HG02884 (cell line): Measurements from ENCODE around the gene PPBP.
"Not testable (repeated sequence)": the region's sequence is repeated elsewhere in the genome, so short reads cannot be mapped to it uniquely, and the experiment has no call there.

ENCODE experiments used
- ATAC-seq: cut with Tn5 transposase; IDR thresholded peaks from one replicate; pipeline ENCODE4 v1.9.1; 2021; ENCODE audit warnings: mild to moderate bottlenecking, moderate library complexity; ENCODE audit not compliant: unreplicated experiment

Gene PPBP

DNA sequence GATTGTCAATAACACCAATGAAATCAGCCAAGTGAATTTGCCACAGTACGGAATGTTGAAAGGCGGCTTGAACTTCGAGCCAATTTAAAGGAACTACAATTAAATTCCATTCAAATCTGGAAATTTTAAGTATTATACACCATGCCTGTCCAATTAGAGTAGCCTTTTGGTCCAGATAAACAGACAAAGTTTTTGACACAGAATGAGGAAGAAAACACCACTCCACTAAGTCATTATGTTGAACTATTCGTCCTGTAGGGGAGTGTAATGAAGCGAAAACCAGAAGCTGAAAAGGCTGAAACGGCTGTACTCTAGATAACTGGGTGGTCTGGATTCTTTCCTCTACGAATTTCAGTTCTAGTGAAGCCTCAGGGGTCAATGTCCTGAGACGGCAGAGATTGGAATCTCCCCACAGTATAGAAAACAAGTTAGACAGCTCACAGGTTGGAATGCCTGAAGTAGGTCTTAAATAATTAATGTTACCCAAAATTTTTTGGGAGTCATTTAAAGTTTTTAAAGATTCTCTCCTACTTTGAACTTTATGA is 37.5 kb downstream of the PPBP start:
- not testable (repeated sequence) for ATAC-seq

DNA sequence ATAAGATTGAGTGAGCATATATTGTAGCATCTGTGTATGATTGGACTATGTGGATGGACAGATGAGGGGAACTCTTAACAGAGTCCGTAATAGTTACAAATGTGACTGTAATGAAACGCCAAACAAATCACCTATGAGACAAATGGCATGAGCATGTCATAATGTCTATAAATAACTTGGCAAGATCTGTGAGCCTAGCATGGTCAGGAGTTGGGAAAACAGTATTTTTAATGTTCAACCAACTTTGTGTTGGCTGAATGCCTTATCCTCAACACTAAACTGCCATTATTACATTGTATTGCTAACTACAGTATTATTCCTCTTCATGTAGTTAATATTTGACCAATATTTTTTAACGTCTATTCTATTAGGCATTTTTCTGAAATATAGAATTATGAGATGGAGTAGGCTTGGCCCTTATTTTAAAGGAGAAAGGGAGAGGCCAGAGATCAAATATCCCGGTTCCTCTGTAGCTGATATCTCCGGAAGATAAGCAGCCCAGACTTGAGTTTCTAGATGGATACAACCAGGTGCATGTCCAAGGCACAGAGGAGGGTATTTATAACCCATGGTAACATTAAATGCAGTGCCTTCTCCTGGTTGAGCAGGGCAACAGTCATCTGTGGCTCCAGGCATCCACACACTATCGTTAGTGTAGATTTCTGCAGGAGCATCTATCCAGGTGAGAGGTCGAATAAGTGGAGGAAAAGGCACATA is 38.8 kb downstream of the PPBP start:
- no peak for ATAC-seq

DNA sequence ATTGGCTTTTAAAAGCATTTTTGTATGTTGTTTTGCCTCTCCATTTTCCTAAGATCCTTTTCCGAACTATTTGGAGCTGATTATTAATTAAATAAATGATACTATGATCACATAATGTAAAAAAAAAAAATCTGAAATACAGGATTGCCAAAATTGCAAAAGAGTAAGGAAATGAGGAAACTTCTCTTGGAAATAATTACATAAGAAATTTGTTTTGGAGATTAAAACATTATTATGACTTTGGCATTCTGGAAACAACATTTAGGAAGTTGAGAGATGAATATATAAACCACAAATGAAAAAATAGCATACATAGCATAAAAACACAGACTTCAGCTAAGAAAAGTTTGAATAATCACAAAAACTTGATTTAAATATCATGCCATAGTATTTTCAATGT is 39.7 kb downstream of the PPBP start:
- no peak for ATAC-seq

DNA sequence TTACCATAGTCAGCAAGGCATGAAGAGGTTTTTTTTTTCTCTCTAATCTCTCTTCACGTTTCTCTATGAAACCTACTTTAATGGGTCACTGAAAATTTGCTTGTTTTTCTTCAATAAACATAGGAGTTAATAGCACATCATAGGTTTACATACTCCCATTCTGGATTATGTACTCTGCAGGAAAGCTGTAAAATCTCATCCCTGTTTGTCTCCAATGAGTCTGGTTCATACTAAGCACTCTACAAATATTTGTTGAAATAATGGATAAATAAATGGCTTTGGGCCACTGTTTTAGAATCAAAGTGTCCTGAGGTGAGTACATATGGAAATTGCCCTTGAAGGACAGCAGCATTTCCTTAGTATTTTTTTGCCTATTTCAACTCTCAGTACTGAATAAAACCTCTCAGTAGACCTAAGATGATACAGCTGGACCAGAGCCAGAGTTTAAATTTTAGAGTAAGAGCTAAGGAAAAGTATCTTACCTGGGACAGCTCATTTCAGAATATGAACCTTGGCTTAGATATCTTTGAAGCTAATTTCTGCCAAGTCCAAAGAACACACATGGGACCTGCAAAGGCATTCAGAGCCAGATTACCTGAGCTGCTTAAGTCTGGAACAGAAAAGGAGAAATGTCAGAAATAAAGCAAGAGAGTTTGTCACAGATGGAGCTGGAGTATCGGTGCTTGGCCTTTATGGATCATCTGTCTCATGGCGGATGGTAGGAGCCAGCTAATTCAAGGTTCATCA is 40.6 kb downstream of the PPBP start:
- ATAC-seq, result no peak

DNA sequence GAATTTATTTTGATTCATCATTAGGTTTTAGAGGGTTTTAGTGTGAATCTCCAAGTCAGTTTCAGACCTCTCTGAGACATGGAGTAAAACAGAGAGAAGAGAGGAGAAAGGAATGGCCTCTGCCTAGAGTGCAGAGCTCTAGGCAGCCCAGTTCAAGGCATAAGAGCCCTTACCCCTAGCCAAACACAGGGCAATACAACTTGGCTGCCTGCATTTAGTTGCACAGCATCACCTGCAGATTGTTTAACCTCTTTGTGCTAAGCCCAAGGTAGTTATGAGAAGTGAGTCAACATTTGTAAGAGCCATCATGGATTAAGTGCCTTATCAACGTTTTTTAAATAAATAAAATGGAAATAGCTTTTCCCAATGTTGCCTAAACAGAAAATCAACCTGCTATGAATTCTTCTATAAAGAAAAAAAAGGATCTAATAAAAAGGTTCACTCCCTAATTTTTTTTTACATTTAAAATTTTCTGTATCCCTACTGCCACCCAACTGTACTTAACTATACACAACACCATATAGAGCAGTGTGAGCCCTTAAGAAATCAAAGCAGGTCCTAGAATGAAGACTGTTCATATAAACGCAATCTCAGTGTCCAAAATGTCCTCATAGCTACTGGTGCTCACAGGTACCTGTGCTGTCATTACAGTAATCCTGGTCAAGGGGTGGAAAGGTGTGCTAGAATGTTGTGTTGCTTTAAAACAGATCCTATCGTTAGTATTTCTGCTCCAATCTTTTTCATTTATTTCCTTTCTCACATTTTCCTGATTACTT is 42.1 kb downstream of the PPBP start:
- no peak for ATAC-seq

DNA sequence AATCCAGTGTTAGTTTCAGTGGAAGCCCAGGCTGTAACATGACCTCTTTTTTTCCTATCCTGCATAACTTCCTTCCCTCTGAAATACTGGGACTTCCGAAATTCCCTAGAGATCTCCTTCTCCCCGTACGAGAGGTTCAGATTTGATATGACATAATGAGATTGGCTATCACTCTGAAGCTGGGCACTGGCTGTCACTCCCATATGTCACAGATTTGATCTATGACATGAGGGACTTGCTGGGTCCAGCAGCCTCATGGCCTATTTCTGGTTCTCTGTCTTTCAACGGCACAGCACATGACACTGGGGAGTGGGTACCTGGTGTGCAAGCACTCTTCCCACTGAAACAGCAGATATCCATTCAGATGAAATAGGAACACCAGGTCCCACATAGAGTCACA is 42.9 kb downstream of the PPBP start:
- no peak for ATAC-seq

DNA sequence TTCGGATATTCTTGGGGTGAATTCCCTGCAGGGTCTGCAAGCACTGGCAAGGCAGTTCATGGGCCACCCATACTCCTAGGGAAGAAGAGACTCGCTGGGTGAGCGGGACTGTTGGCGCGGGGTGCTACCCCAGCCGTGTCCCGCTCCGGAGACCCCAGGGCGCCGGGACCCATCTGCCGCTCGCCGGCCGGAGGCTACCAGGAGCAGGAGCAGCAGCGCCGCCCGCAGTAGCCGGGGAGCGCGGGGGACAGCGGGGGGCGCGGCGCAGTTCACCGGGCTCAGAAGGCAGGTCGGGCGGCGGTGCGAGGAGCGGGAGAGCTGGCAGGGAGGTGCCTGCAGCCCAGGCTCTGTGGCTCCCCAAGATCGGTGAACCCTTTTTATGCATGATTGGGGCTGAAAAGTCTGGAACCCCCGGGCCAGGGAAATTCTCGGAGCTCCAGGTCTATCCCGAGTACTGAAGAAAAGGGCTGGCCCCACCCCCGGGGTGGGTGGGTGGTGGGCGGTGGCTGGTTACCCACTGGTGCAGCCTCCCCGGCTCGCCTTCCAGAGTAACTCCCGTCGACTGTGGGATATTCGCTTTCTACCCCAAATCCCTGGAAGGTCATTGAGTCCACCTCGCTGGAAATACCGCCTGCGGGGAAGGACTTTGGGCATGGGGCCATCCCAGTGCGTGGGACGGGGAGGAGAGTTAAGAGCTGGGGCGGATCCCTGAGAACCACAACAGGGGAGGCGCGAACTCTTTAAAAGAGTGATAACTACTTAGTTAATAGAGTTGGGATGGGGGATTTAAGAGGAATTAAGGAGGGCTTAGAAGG is 43.7 kb downstream of the PPBP start:
- no peak for ATAC-seq

DNA sequence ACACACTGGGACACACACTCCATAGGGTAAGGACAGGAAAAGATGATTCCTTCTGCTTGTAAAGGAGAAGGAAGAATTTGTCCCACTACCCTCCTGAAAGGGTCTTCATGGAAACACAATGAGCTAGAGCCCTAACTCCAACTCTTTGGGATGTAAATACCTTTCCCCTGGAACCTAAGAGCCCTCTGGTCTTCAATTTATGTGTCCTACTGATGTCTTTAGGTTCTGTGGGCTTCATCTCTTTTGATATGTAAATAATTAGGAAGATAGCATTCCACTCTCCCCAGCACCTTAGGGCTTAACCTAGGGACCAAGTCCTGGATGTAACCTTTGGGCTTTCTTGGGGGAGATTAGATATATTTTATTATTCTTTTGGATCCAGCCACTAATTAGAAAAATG is 44.4 kb downstream of the PPBP start:
- ATAC-seq, result no peak

DNA sequence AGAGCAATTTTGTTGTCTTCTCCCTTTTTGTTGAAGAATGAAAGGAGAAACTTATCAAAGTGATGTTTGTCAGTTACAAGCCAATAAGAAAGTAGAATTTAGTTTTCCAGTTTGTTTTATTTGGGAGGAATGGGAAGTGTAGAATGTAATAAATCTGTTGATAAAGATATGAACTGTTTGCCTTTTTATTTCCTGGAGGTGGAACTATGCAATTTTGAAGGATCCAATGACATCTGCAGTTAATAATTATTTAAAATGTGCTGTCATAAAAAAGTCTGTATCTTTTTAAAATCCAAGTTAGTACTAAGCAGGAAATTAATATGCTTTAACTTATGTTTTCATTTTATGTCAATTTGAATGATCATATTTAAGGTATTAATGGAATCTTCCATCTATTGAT is 51.0 kb downstream of the PPBP start:
- ATAC-seq, result no peak
